DMS53 treated with DMSO at 0.1 percent for 48 hours (cell line): ENCODE data around the gene BRPF1.
A peak's percentile ranks its signal among the peaks of the same experiment; 100 is the strongest.

Experiments
- DNase-seq: peaks from one replicate; lab custom pipeline; 2025; ENCODE audit not compliant: unreplicated experiment; lab: John Stamatoyannopoulos, UW

Gene BRPF1

DNA sequence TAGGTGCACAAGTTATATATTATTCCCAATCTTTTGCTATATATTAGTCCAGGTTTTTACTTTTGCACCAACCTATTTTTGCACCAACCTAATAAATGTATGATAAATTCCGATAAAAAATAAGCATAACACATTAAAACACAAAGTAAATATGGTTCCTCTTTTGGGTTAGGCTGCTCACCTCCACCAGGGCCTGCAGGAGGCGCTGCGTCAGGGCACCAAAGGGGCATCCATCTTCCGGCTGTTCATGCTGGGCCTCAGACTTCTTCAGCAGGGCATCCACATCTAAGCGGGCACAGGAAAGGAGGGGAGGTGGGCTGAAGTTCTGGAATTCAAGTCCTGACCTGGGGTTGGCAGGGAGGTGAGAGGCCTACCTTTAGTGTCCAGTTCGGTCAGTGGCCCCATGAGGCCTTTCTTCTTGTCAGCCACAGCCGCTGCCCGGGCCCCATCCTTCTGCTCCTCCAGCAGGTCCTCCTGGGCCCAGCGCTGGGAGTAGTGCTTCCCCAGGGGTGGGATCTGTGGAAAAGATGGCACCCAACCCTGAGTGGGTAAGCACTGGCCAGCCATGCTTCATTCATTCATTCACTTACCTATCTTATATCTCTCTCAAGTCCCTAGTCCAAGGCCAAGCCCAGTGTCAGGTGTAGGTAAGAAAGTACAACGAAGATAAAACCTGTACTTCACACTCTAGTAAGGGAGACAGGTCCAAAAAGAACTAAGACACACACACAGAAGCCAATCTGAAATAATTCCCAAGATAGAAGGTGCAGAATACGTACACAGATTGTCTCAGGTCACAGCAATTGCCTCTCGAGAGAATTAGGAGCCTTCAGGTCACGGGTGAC lies 55.5 kb downstream of the BRPF1 start:
- no peak for DNase-seq

DNA sequence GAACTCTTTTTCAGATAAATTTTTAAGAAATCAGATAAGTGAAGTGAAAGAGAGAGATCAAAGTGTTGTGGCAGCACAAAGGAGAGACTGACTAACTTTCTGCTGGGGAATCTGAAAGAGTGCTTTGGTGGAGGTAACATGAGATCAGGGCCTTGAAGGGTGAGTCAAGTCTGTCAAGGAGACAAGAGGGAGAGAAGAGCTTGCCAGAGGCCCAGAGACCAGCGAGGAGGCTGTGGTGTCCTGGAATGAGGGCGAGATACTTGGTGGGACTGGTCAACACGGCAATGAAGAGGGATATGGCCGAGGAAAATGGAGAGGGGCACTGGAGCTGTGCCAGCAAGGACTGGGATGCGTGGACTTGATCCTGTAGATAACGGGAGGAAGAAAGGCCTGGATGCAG lies 56.2 kb downstream of the BRPF1 start:
- DNase-seq = no peak

GRCh38 chr3:9791127-9791526 lies 59.6 kb downstream of the BRPF1 start:
- no peak for DNase-seq

DNA sequence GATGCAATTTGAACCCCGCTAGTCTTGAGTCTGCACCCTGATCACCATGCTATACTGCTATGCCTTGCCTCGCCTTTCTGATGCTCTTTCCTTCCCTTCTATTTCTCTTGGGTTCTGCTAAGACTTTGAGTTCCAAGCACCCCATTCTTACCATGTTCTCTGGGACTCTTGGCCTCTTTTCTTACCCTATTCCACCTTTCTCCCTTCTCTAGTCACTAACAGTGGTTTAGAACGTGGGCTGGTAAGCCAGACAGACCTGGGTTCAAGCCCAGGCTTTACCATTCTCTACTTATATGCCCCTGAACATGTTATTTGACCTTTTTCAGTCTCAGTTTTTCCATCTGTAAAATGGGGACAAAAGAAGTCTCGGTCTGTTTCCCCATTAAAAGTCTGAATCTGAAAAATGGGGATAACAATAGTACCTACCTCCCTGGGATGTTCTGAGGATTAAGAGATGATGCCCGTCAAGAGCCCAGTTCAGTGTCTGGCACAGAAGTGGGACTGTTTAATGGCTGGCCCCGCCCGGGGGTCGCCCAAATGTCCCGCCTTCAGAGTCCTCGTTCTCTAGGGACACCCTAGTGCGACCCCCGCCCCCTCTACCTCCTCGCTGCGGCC lies 60.4 kb downstream of the BRPF1 start:
- no peak for DNase-seq

GRCh38 chr3:9792405-9793160 lies 61.0 kb downstream of the BRPF1 start, which contains the start of the genes ARPC4 and TADA3:
Gene ARPC4, plus strand, starts transcription at chr3:9793082. Its CDS starts 40 bp downstream, at chr3:9793122.
Gene TADA3, minus strand, starts transcription at chr3:9792473. Its CDS starts 1,007 bp downstream, at chr3:9791466.
- peak; percentile 56 for DNase-seq

GRCh38 chr3:9793161-9793781 lies 61.7 kb downstream of the BRPF1 start:
- no peak for DNase-seq

DNA sequence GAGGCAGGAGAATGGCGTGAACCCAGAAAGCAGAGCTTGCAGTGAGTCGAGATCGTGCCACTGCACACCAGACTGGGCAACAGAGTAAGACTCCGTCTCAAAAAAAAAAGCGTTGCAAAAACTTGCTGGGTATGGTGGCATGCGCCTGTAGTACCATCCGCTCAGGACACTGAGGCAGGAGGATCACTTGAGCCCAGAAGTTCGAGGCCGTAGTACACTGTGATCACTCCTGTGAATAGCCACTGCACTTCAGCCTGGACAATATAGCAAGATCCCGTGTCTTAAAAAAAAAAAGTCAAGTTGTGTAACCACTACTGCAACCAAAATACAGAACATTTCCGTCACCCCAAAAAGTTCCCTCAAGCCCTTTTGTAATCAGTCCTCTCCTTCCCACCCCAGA lies 62.9 kb downstream of the BRPF1 start:
- DNase-seq = no peak

DNA sequence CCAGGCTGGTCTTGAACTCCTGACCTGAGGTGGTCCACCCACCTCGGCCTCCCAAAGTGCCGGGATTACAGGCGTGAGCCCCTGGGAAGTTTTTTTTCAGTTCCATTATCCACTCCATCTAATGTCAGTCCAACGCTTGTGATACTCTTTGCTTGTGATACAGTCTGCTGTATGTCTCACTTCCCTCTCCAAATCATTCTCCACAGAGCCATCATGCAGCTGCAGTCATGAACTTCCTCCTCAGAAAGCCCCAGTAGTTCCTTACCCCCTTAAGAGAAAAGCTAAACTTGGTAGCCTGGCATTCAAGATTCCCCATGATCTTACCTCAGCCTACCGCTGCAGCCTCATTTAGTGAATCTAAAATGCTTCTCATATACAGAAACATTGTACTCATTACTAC lies 63.7 kb downstream of the BRPF1 start:
- no peak for DNase-seq

- no peak for DNase-seq
These were observed 65.8 kb downstream of the BRPF1 start for GRCh38 chr3:9797196-9797945.
